HepG2 (cell line): ENCODE data around the gene ST6GALNAC6. TPM values are rescaled to one million over a fixed set of nuclear protein-coding genes. Genes with fewer than 3 reads are reported as not detected.

Experiments
- ATAC-seq: fragments of 200-7000 bp; cut with Tn5 transposase; 3 replicates; pipeline ENCODE4 v1.9.1; 2020; ENCODE audit warnings: mild to moderate bottlenecking, moderate library complexity
- BruUV-seq: library from RNA; stranded (reverse); fragments of 400-500 nt; replicated peaks from 2 replicates; lab custom pipeline; 2021; lab: Mats Ljungman, UMichigan
- CTCF ChIA-PET: fragments of 300-600 bp; formaldehyde crosslinking; extraction: SDS; loops from one replicate; lab custom pipeline; 2021; ENCODE audit warnings: low total read pairs, inconsistent platforms, low intra/inter-chr PET ratio; lab: Yijun Ruan, JAX
- POLR2A ChIA-PET: fragments of 350-600 bp; sonication (Branson Sonifier 250); formaldehyde crosslinking; loops from one replicate; lab custom pipeline; 2020; ENCODE audit warnings: antibody characterized with exemption, inconsistent platforms; lab: Yijun Ruan, JAX
- DNase-seq: peaks from one replicate; pipeline ENCODE4 v3.0.0-alpha.2; 2015; ENCODE audit warnings: low spot score
- FAIRE-seq: peaks from 3 replicates; lab custom pipeline; 2011; peaks lifted over from hg19 to GRCh38; lab: Jason Lieb, UNC
- H2AFZ ChIP-seq: one replicate; pipeline ENCODE4 v1.6.1; 2011; ENCODE audit warnings: low read length, inconsistent platforms
- H3K27ac ChIP-seq: fragments of 300-600 bp; 3 replicates; pipeline ENCODE4 v1.8.0; 2011; ENCODE audit warnings: mixed run types, mild to moderate bottlenecking, mixed read lengths, low read length, inconsistent platforms; ENCODE audit not compliant: insufficient read depth; ENCODE audit errors: extremely low read length
- H3K27me3 ChIP-seq, 2 experiments: fragments of 200-600 bp in 1 of 2; 2 replicates in 1 of 2; 3 replicates in 1 of 2; pipeline versions ENCODE4 v1.6.0 to v1.8.0; 2011; ENCODE audit warnings: low read length in 2 of 2, mild to moderate bottlenecking in 2 of 2, moderate library complexity in 2 of 2, inconsistent platforms in 1 of 2; ENCODE audit not compliant: insufficient read depth in 2 of 2, control insufficient read depth in 1 of 2
- H3K36me3 ChIP-seq, 2 experiments: fragments of 200-600 bp in 1 of 2; replicated peaks in 1 of 2; 2 replicates in 1 of 2; 3 replicates in 1 of 2; pipeline versions ENCODE4 v1.5.1 to v1.8.0; 2011; ENCODE audit warnings: low read length in 2 of 2, inconsistent platforms in 1 of 2; ENCODE audit not compliant: insufficient read depth in 2 of 2, control insufficient read depth in 1 of 2
- H3K4me1 ChIP-seq: 2 replicates; pipeline ENCODE4 v1.5.1; 2012; ENCODE audit warnings: low read length, inconsistent platforms; ENCODE audit not compliant: insufficient read depth
- H3K4me2 ChIP-seq: 2 replicates; pipeline ENCODE4 v1.6.0; 2011; ENCODE audit warnings: low read depth, low read length, inconsistent platforms
- H3K4me3 ChIP-seq, 3 experiments: fragments of 200-600 bp in 1 of 3; sonication (generic), shearing (Covaris generic) in 1 of 3; replicated peaks in 1 of 3; 2 replicates each; pipeline ENCODE4 v1.5.1; 2011 to 2016; ENCODE audit warnings: low read length in 3 of 3, inconsistent platforms in 2 of 3, low read depth in 2 of 3, mild to moderate bottlenecking in 2 of 3, control low read depth in 1 of 3, mixed read lengths in 1 of 3; ENCODE audit not compliant: insufficient read depth in 1 of 3
- H3K79me2 ChIP-seq: one replicate; pipeline ENCODE4 v1.6.1; 2011; ENCODE audit warnings: low read length, inconsistent platforms; ENCODE audit not compliant: insufficient read depth
- H3K9ac ChIP-seq: 2 replicates; pipeline ENCODE4 v1.6.0; 2011; ENCODE audit warnings: mild to moderate bottlenecking, low read depth, low read length, inconsistent platforms; ENCODE audit not compliant: insufficient read depth
- H3K9me3 ChIP-seq: 2 replicates; pipeline ENCODE4 v1.5.1; 2012; ENCODE audit warnings: mild to moderate bottlenecking, low read length
- H4K20me1 ChIP-seq: 2 replicates; pipeline ENCODE4 v1.6.0; 2011; ENCODE audit warnings: inconsistent platforms, mild to moderate bottlenecking, low read length, moderate library complexity; ENCODE audit not compliant: insufficient read depth
- AHR ChIP-seq: IDR thresholded peaks from 2 replicates; pipeline ENCODE4 v1.6.1; 2018; ENCODE audit warnings: missing genetic modification reagents, missing compliant biosample characterization
- CEBPG ChIP-seq: IDR thresholded peaks from 2 replicates; pipeline ENCODE4 v1.6.1; 2016
- RBM39 ChIP-seq: fragments of 200-400 bp; formaldehyde crosslinking; IDR thresholded peaks from one replicate; pipeline ENCODE4 v1.6.1; 2018; ENCODE audit warnings: antibody characterized with exemption, mild to moderate bottlenecking, low read depth, low read length; ENCODE audit not compliant: poor library complexity, severe bottlenecking
- ZNF543 ChIP-seq: sonication (generic); formaldehyde crosslinking; IDR thresholded peaks from 2 replicates; pipeline ENCODE4 v1.4.0; 2020; ENCODE audit warnings: mild to moderate bottlenecking, missing genetic modification reagents
- ZNF549 ChIP-seq: sonication (generic); formaldehyde crosslinking; IDR thresholded peaks from 2 replicates; pipeline ENCODE4 v1.5.0; 2020; ENCODE audit warnings: missing genetic modification reagents
- ZNF629 ChIP-seq: sonication (generic); formaldehyde crosslinking; conservative IDR thresholded peaks from 2 replicates; pipeline ENCODE4 v1.5.0; 2020; ENCODE audit warnings: missing genetic modification reagents
- ZNF7 ChIP-seq: IDR thresholded peaks from 2 replicates; pipeline ENCODE4 v1.6.1; 2016; ENCODE audit warnings: missing biosample characterization, missing genetic modification reagents
- WGBS: methylation state at CpG from one replicate; pipeline ENCODE4 v1.1.6; 2017; ENCODE audit warnings: low lambda C conversion rate; 5-methylcytosine and 5-hydroxymethylcytosine counted together
- in situ Hi-C: cut with HindIII; loops from 2 replicates; pipeline ENCODE4 v1.10.0; 2017; ENCODE audit warnings: low pct_unique_long_range_greater_than_20kb; ENCODE audit not compliant: extremely low pct_ligation_motif_present
- intact Hi-C: fragments of 100-400 bp; cut with micrococcal nuclease; formaldehyde crosslinking; loops from one replicate; pipeline ENCODE4 v1.10.0; 2022; ENCODE audit not compliant: unreplicated experiment
- polyA plus RNA-seq, 8 experiments: library from polyadenylated mRNA; depleted of rRNA in 3 of 8; stranded (reverse) in 7 of 8; unstranded in 1 of 8; fragments of >200 nt; fragmentation: Illumina TruSeq in 4 of 8; extraction: Trizol in 4 of 8; gene quantifications; 2 replicates each; pipeline versions ENCODE4 v1.2.1 to v1.2.3, GENCODE V29; 2011 to 2016; ENCODE audit warnings: low read depth in 4 of 8, missing spikeins in 1 of 8, mixed read lengths in 1 of 8; ENCODE audit not compliant: insufficient read depth in 1 of 8
- total RNA-seq, 5 experiments: library from RNA; depleted of rRNA; stranded (reverse); fragments of >200 nt; fragmentation: Illumina TruSeq; extraction: Trizol; gene quantifications; 2 replicates each; pipeline ENCODE4 v1.2.3, GENCODE V29; 2016; ENCODE audit warnings: low read depth in 1 of 5
- TF ChIP-seq, protein P1 (sequence below): sonication (generic); formaldehyde crosslinking; IDR thresholded peaks from 2 replicates; pipeline ENCODE4 v1.4.0; 2020; ENCODE audit warnings: missing genetic modification reagents, borderline replicate concordance
- TF ChIP-seq, protein P2 (sequence below): sonication (generic); formaldehyde crosslinking; IDR thresholded peaks from 2 replicates; pipeline ENCODE4 v1.9.0; 2021; ENCODE audit warnings: missing genetic modification reagents, borderline replicate concordance
- TF ChIP-seq, protein P3 (sequence below): sonication (generic); formaldehyde crosslinking; IDR thresholded peaks from 2 replicates; pipeline ENCODE4 v1.5.0; 2020; ENCODE audit warnings: mild to moderate bottlenecking, missing genetic modification reagents
- TF ChIP-seq, protein P4 (sequence below), 2 experiments: fragments of 450-650 bp in 1 of 2; sonication (generic) in 1 of 2; formaldehyde crosslinking; IDR thresholded peaks; 2 replicates each; pipeline versions ENCODE4 v1.5.0 to v1.8.0; 2020 to 2022; ENCODE audit warnings: mild to moderate bottlenecking in 1 of 2, missing genetic modification reagents in 1 of 2

ST6GALNAC6 gene
- total and polyA plus RNA-seq, 2 of the 13 experiments (the other 11 are each of a cell fraction or from before 2014, with no cell fraction given) = 18.5 to 65.4 TPM

DNA sequence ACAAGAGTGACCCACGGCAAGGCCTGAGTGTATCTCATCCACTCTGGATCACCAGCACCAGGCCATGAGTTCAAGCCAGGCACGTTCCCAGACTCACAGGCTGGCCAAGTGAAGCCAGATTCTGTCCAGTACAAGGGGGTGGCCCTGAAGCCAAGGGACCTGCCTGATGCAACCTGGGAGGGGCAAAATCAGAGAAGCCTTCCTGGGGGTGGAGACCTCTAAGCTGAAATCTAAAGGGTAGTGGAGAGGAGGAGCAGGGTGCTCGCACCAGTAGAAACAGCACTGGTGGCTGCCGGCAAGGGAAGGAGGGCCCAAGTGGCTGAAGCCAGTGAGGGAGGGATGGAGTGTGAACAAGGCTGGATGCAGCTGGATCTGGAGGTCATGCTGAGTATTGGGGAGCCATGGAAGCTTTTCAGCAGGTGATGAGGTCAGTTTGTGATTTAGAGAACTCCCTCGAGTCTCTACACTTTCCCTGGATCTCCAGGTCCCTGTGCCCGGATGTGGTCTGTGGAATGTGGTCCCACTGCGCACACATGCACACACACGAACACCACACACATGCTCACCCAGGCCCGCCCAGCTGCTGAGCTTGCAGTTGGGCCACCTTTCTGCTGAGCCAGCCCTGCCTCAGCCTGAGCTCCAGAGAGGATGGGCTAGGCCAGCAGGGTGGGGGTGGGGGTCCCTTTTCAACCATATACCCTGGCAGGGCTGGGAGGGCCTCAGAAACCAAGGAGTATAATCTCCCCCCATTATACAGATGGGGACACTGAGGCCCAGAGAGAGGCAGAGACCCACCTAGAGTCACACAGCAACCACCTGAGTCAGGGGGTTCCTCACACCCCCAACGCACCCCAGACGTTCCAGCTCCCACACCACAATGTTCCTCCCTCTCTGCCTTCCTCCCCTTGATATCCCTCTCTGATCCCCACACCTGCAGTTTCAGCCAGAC, 29.5 kb upstream of the ST6GALNAC6 start:
- H3K27ac ChIP-seq = no peak overlapping the region
- TF ChIP-seq ZNF543 (CRISPR knock-in tag) (no peak), AHR (CRISPR knock-in tag) (no peak), RBM39 (no peak), ZNF629 (CRISPR knock-in tag) (peak; percentile 52; the same call in 1 of the 2 replicates), CEBPG (peak; percentile 9; the same call in 1 of the 2 replicates), ZNF549 (CRISPR knock-in tag) (no peak), ZNF7 (no peak)
- TF ChIP-seq, protein P1, sequence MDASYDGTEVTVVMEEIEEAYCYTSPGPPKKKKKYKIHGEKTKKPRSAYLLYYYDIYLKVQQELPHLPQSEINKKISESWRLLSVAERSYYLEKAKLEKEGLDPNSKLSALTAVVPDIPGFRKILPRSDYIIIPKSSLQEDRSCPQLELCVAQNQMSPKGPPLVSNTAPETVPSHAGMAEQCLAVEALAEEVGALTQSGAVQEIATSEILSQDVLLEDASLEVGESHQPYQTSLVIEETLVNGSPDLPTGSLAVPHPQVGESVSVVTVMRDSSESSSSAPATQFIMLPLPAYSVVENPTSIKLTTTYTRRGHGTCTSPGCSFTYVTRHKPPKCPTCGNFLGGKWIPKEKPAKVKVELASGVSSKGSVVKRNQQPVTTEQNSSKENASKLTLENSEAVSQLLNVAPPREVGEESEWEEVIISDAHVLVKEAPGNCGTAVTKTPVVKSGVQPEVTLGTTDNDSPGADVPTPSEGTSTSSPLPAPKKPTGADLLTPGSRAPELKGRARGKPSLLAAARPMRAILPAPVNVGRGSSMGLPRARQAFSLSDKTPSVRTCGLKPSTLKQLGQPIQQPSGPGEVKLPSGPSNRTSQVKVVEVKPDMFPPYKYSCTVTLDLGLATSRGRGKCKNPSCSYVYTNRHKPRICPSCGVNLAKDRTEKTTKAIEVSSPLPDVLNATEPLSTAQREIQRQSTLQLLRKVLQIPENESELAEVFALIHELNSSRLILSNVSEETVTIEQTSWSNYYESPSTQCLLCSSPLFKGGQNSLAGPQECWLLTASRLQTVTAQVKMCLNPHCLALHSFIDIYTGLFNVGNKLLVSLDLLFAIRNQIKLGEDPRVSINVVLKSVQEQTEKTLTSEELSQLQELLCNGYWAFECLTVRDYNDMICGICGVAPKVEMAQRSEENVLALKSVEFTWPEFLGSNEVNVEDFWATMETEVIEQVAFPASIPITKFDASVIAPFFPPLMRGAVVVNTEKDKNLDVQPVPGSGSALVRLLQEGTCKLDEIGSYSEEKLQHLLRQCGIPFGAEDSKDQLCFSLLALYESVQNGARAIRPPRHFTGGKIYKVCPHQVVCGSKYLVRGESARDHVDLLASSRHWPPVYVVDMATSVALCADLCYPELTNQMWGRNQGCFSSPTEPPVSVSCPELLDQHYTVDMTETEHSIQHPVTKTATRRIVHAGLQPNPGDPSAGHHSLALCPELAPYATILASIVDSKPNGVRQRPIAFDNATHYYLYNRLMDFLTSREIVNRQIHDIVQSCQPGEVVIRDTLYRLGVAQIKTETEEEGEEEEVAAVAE = no peak
- TF ChIP-seq, protein P2, sequence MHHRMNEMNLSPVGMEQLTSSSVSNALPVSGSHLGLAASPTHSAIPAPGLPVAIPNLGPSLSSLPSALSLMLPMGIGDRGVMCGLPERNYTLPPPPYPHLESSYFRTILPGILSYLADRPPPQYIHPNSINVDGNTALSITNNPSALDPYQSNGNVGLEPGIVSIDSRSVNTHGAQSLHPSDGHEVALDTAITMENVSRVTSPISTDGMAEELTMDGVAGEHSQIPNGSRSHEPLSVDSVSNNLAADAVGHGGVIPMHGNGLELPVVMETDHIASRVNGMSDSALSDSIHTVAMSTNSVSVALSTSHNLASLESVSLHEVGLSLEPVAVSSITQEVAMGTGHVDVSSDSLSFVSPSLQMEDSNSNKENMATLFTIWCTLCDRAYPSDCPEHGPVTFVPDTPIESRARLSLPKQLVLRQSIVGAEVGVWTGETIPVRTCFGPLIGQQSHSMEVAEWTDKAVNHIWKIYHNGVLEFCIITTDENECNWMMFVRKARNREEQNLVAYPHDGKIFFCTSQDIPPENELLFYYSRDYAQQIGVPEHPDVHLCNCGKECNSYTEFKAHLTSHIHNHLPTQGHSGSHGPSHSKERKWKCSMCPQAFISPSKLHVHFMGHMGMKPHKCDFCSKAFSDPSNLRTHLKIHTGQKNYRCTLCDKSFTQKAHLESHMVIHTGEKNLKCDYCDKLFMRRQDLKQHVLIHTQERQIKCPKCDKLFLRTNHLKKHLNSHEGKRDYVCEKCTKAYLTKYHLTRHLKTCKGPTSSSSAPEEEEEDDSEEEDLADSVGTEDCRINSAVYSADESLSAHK (CRISPR knock-in tag) = no peak
- TF ChIP-seq, protein P3, sequence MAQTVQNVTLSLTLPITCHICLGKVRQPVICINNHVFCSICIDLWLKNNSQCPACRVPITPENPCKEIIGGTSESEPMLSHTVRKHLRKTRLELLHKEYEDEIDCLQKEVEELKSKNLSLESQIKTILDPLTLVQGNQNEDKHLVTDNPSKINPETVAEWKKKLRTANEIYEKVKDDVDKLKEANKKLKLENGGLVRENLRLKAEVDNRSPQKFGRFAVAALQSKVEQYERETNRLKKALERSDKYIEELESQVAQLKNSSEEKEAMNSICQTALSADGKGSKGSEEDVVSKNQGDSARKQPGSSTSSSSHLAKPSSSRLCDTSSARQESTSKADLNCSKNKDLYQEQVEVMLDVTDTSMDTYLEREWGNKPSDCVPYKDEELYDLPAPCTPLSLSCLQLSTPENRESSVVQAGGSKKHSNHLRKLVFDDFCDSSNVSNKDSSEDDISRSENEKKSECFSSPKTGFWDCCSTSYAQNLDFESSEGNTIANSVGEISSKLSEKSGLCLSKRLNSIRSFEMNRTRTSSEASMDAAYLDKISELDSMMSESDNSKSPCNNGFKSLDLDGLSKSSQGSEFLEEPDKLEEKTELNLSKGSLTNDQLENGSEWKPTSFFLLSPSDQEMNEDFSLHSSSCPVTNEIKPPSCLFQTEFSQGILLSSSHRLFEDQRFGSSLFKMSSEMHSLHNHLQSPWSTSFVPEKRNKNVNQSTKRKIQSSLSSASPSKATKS (CRISPR knock-in tag) = no peak
- TF ChIP-seq, protein P4, sequence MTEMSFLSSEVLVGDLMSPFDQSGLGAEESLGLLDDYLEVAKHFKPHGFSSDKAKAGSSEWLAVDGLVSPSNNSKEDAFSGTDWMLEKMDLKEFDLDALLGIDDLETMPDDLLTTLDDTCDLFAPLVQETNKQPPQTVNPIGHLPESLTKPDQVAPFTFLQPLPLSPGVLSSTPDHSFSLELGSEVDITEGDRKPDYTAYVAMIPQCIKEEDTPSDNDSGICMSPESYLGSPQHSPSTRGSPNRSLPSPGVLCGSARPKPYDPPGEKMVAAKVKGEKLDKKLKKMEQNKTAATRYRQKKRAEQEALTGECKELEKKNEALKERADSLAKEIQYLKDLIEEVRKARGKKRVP (CRISPR knock-in tag; IDR thresholded peaks at IDR 0.05) = peak in 1 of 2 experiments; percentile 54; a peak in 1 of 4 replicates

More for the DNA sequence above, 29.5 kb upstream of the ST6GALNAC6 start:
- Histone ChIP-seq H3K9ac (no peak overlapping the region), H3K9me3 (no peaks in the 10 kb centered on the region), H4K20me1 (no peaks in the 10 kb centered on the region), H3K27me3 (peaks cover 0 to 38% of the 10 kb centered on the region in 2 experiments), H3K4me2 (peak overlapping the region; percentile 35; the same call in 1 of the 2 replicates), H3K79me2 (no peaks in the 10 kb centered on the region), H3K4me1 (peaks cover 36% of the 10 kb centered on the region), H3K36me3 (no peaks in the 10 kb centered on the region), H2AFZ (no peak overlapping the region), H3K4me3 (no peak overlapping the region; a peak in 1 of 6 replicates)
- FAIRE-seq (no peak), DNase-seq (no peak), ATAC-seq (no peak)
- in situ Hi-C loops (loop anchor here (5.0 to 10.0 kb wide), 2 partner anchors 332 to 424 kb away; no protein-coding TSS in a partner anchor), intact Hi-C loops (no loop called here)
- CTCF ChIA-PET = no interaction called here
- no TSS peak for BruUV-seq
- POLR2A ChIA-PET = interaction anchor here (1.3 kb wide), 1 partner anchor 23 kb away, joined by 3 read pairs; no protein-coding TSS in a partner anchor
- 12% methylated on average over 6 of the region's 11 CpGs for WGBS
